Measurements from ENCODE around the gene MAST3. TPM values are rescaled to one million over a fixed set of nuclear protein-coding genes. Genes with fewer than 3 reads are reported as not detected.
A peak's percentile ranks its signal among the peaks of the same experiment; 100 is the strongest.

Gene MAST3
- total RNA-seq (2021), result 14.1 and 15.8 TPM in 2 replicates
- Bru-seq, nascent RNA, result percentile 43 among the genes with signal in this experiment
- BruChase-seq, experiment 1, labeled RNA remaining after a 2-hour chase, result percentile 48 among the genes with signal in this experiment
- percentile 59 among the genes with signal in this experiment for BruChase-seq, experiment 2, labeled RNA remaining after a 6-hour chase
- long read RNA-seq, partial matches to known transcripts, result 18 of 22 reads
- long read RNA-seq, other reads (novel, unspliced or antisense), result 4 of 22 reads

DNA sequence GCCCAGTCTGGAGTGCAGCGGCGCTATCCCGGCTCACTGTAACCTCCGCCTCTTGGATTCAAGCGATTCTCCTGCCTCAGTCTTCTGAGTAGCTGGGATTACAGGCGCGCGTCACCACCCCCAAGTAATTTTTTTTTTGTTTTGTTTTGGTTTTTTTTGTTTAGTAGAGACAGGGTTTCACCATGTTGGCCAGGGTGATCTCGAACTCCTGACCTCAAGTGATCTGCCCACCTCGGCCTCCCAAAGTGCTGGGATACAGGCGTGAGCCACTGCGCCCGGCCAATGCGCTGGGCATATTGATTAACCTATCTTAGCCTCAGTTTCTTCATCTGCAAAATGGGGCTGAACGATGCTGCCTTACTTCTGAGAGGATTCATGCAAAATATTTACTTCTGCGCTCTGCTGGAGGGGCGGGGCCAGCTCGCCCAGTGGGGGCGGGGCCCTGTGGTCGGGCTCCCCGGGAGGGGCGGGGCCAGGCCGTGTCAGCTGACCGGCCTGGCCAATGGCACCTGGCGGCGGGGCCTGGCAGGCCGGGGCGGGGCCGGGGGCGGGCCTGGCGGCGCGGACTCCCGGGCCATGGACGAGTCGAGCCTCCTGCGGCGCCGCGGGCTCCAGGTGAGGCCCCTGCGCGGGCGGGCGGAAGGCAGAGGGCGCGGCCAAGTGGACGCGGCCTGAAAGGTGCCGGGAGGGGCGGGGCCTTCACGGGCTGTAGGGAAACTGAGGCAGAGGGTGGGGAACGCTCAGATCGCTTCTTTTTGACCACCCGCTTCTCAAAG, at the start of gene MAST3:
Gene MAST3 (plus strand): TSS at position 562 of the 776 bp plus-strand sequence. CDS start 15 bp downstream, at position 577.
- H3K9me2 ChIP-seq (ENCODE audit: insufficient read depth), result no peaks in the 10 kb centered on the region
- H3K4me1 ChIP-seq (replicated peaks; ENCODE audit: insufficient read depth), result peaks cover 6% of the 10 kb centered on the region; the same call in 1 of the 2 replicates
- H3K36me3 ChIP-seq (ENCODE audit: low read depth), result no peaks in the 10 kb centered on the region
- CTCF ChIA-PET, result interaction anchor here (0.6 kb wide), 1 partner anchor 238 kb away, joined by 12 read pairs; no protein-coding TSS in a partner anchor
- no peaks in the 10 kb centered on the region for H3K27me3 ChIP-seq (ENCODE audit: insufficient read depth, low read depth)
- H3K9me3 ChIP-seq (ENCODE audit: insufficient read depth, low read depth), result no peaks in the 10 kb centered on the region
- no peaks in the 10 kb centered on the region for H4K20me1 ChIP-seq (ENCODE audit: insufficient read depth)
- no peaks in the 10 kb centered on the region for H3K79me2 ChIP-seq (ENCODE audit: low read depth)
- H3F3A ChIP-seq (ENCODE audit: insufficient read depth, low read depth), result peaks cover 33% of the 10 kb centered on the region
- intact Hi-C loops (cut with micrococcal nuclease; ENCODE audit: unreplicated experiment), result no loop called here
- H3K4me3 ChIP-seq, result peak within 1 kb of the TSS; percentile 59; the same call in 1 of the 2 replicates
- TF ChIP-seq, protein P1, sequence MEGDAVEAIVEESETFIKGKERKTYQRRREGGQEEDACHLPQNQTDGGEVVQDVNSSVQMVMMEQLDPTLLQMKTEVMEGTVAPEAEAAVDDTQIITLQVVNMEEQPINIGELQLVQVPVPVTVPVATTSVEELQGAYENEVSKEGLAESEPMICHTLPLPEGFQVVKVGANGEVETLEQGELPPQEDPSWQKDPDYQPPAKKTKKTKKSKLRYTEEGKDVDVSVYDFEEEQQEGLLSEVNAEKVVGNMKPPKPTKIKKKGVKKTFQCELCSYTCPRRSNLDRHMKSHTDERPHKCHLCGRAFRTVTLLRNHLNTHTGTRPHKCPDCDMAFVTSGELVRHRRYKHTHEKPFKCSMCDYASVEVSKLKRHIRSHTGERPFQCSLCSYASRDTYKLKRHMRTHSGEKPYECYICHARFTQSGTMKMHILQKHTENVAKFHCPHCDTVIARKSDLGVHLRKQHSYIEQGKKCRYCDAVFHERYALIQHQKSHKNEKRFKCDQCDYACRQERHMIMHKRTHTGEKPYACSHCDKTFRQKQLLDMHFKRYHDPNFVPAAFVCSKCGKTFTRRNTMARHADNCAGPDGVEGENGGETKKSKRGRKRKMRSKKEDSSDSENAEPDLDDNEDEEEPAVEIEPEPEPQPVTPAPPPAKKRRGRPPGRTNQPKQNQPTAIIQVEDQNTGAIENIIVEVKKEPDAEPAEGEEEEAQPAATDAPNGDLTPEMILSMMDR (conservative IDR thresholded peaks at IDR 0.05), result no peak
- TF ChIP-seq EZH2 (IDR thresholded peaks at IDR 0.05; ENCODE audit: low read depth), result no peak
- peak within 1 kb of the TSS; percentile 88 for H3K4me2 ChIP-seq
- no TSS peak for BruUV-seq (replicated peaks)
- H2AFZ ChIP-seq, result peak within 1 kb of the TSS; percentile 71
- peak; percentile 76 to 94 for DNase-seq
- POLR2A ChIA-PET (ENCODE audit: unreplicated experiment), result interaction anchor here (0.6 kb wide), 1 partner anchor 11 kb away, joined by 3 read pairs; no protein-coding TSS in a partner anchor
- no peak within 1 kb of the TSS for H3K27ac ChIP-seq

DNA sequence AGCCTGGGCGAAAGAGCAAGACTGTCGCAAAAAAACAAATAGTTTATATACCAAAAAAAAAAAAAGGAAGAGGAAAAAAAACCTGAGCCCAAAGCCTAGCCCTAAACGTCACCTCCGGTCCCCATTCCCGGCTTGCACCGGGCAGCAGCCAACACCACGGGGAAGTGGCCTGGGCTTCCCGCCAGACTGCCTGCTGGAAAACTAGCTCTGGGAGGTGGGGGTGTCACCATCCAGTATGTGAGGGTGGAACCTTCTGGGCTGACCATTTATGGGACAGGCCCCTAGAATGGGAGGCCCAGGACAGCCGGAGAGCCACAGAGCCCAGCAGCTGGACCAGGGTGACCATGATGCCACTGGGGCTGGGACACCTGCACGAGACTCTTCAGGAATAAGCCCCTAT, 48.2 kb upstream of the MAST3 start:
- no peak overlapping the region for H2AFZ ChIP-seq
- ChIA-PET POLR2A (ENCODE audit: unreplicated experiment) (no interaction called here), CTCF (no interaction called here)
- no TSS peak for BruUV-seq (replicated peaks)
- H3K4me3 ChIP-seq, result no peak overlapping the region
- intact Hi-C loops (cut with micrococcal nuclease; ENCODE audit: unreplicated experiment), result no loop called here
- peaks cover 10% of the 10 kb centered on the region; the same call in 1 of the 2 replicates for H3K27me3 ChIP-seq (ENCODE audit: insufficient read depth, low read depth)
- TF ChIP-seq, protein P1 (conservative IDR thresholded peaks at IDR 0.05), result no peak
- TF ChIP-seq EZH2 (IDR thresholded peaks at IDR 0.05; ENCODE audit: low read depth), result no peak
- H3K9me2 ChIP-seq (ENCODE audit: insufficient read depth), result no peaks in the 10 kb centered on the region
- H3F3A ChIP-seq (ENCODE audit: insufficient read depth, low read depth), result peaks cover 33% of the 10 kb centered on the region
- no peak overlapping the region for H3K27ac ChIP-seq
- no peak for DNase-seq
- H3K36me3 ChIP-seq (ENCODE audit: low read depth), result no peaks in the 10 kb centered on the region
- peaks cover 23% of the 10 kb centered on the region for H3K4me1 ChIP-seq (replicated peaks; ENCODE audit: insufficient read depth)
- H3K79me2 ChIP-seq (ENCODE audit: low read depth), result no peaks in the 10 kb centered on the region
- H3K9me3 ChIP-seq (ENCODE audit: insufficient read depth, low read depth), result no peaks in the 10 kb centered on the region
- no peaks in the 10 kb centered on the region for H4K20me1 ChIP-seq (ENCODE audit: insufficient read depth)
- no peak overlapping the region for H3K4me2 ChIP-seq

DNA sequence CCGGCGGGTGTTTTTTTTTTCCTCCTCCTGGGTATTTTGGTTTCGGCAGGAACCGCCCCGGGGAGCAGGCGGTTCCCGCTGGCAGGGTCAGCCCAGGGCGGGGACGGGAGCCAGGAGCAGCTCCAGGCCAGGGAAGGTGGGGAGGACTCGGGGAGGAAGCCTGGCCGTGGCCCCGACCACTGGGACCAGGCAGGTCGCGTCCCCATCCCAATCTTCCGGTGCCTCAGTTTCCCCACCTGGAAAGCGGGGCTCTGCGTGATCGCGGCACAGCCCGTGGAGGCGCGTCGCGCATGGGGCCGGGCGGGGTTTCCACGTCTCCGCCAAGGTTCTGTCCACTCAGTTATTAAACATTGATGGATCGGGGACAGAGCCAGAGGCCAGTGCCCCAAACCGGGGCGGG, 45.7 kb upstream of the MAST3 start:
- Histone ChIP-seq H3K4me3 (no peak overlapping the region), H3K9me2 (ENCODE audit: insufficient read depth) (no peaks in the 10 kb centered on the region), H3K27ac (no peak overlapping the region), H3K4me2 (peak overlapping the region; percentile 49), H3K27me3 (ENCODE audit: insufficient read depth, low read depth) (peaks cover 10% of the 10 kb centered on the region; the same call in 1 of the 2 replicates), H3K9me3 (ENCODE audit: insufficient read depth, low read depth) (no peaks in the 10 kb centered on the region), H3K79me2 (ENCODE audit: low read depth) (no peaks in the 10 kb centered on the region), H4K20me1 (ENCODE audit: insufficient read depth) (no peaks in the 10 kb centered on the region), H2AFZ (no peak overlapping the region), H3K36me3 (ENCODE audit: low read depth) (no peaks in the 10 kb centered on the region), H3F3A (ENCODE audit: insufficient read depth, low read depth) (peaks cover 18% of the 10 kb centered on the region), H3K4me1 (replicated peaks; ENCODE audit: insufficient read depth) (peaks cover 9% of the 10 kb centered on the region)
- ChIA-PET CTCF (interaction anchor here (0.6 kb wide), 1 partner anchor 36 kb away, joined by 3 read pairs; no protein-coding TSS in a partner anchor), POLR2A (ENCODE audit: unreplicated experiment) (interaction anchor here (0.6 kb wide), 1 partner anchor 200 kb away, joined by 3 read pairs; no protein-coding TSS in a partner anchor)
- peak in 1 of 2 experiments; percentile 34 for DNase-seq
- TF ChIP-seq, protein P1 (conservative IDR thresholded peaks at IDR 0.05), result no peak
- no peak for TF ChIP-seq EZH2 (IDR thresholded peaks at IDR 0.05; ENCODE audit: low read depth)
- intact Hi-C loops (cut with micrococcal nuclease; ENCODE audit: unreplicated experiment), result no loop called here
- BruUV-seq (replicated peaks), result no TSS peak

All from PC-9 (cell line).